ENCODE results near the gene TRAPPC2L.
"Not testable (repeated sequence)": the region's sequence is repeated elsewhere in the genome, so short reads cannot be mapped to it uniquely, and the experiment has no call there.

TRAPPC2L gene

GRCh38 chr16:88893127-88893968 lies 36.4 kb downstream of the TRAPPC2L start:
- H3K36me3 ChIP-seq (ENCODE audit: insufficient read depth, low read depth, low read length) = no peaks in the 10 kb centered on the region
- no peak overlapping the region for H3K27ac ChIP-seq (ENCODE audit: low read length)
- H3K4me3 ChIP-seq (ENCODE audit: low read length) = no peak overlapping the region
- no peaks in the 10 kb centered on the region for H3K9me3 ChIP-seq (ENCODE audit: insufficient read depth, low read depth, low read length)
- no peaks in the 10 kb centered on the region for H3K4me1 ChIP-seq (ENCODE audit: insufficient read depth, low read length)
- H3K9ac ChIP-seq (ENCODE audit: low read depth, low read length) = no peak overlapping the region
- H3K27me3 ChIP-seq (ENCODE audit: insufficient read depth, low read length) = no peaks in the 10 kb centered on the region

GRCh38 chr16:88894266-88894665 lies 37.3 kb downstream of the TRAPPC2L start:
- not testable (repeated sequence) for H3K36me3 ChIP-seq (ENCODE audit: insufficient read depth, low read depth, low read length)

GRCh38 chr16:88894681-88895300 lies 37.9 kb downstream of the TRAPPC2L start:
- no peak overlapping the region for H3K4me3 ChIP-seq (ENCODE audit: low read length)
- H3K9ac ChIP-seq (ENCODE audit: low read depth, low read length) = no peak overlapping the region
- H3K36me3 ChIP-seq (ENCODE audit: insufficient read depth, low read depth, low read length) = no peaks in the 10 kb centered on the region
- H3K27ac ChIP-seq (ENCODE audit: low read length) = no peak overlapping the region
- no peaks in the 10 kb centered on the region for H3K9me3 ChIP-seq (ENCODE audit: insufficient read depth, low read depth, low read length)
- no peaks in the 10 kb centered on the region for H3K27me3 ChIP-seq (ENCODE audit: insufficient read depth, low read length)
- H3K4me1 ChIP-seq (ENCODE audit: insufficient read depth, low read length) = no peaks in the 10 kb centered on the region

More at GRCh38 chr16:88894266-88894665, 37.3 kb downstream of the TRAPPC2L start:
- not testable (repeated sequence) for H3K4me3 ChIP-seq (ENCODE audit: low read length); H3K27me3 ChIP-seq (ENCODE audit: insufficient read depth, low read length); H3K4me1 ChIP-seq (ENCODE audit: insufficient read depth, low read length); H3K27ac ChIP-seq (ENCODE audit: low read length); H3K9ac ChIP-seq (ENCODE audit: low read depth, low read length); H3K9me3 ChIP-seq (ENCODE audit: insufficient read depth, low read depth, low read length)

- H3K36me3 ChIP-seq (ENCODE audit: insufficient read depth, low read depth, low read length) = no peaks in the 10 kb centered on the region
- no peaks in the 10 kb centered on the region for H3K27me3 ChIP-seq (ENCODE audit: insufficient read depth, low read length)
- no peaks in the 10 kb centered on the region for H3K9me3 ChIP-seq (ENCODE audit: insufficient read depth, low read depth, low read length)
- H3K27ac ChIP-seq (ENCODE audit: low read length) = no peak overlapping the region
- H3K4me1 ChIP-seq (ENCODE audit: insufficient read depth, low read length) = no peaks in the 10 kb centered on the region
- H3K9ac ChIP-seq (ENCODE audit: low read depth, low read length) = no peak overlapping the region
- no peak overlapping the region for H3K4me3 ChIP-seq (ENCODE audit: low read length)
Measured at GRCh38 chr16:88895335-88895734, 38.4 kb downstream of the TRAPPC2L start.

GRCh38 chr16:88896238-88897070 lies 39.5 kb downstream of the TRAPPC2L start:
- Histone ChIP-seq H3K27ac (ENCODE audit: low read length) (no peak overlapping the region), H3K4me1 (ENCODE audit: insufficient read depth, low read length) (no peaks in the 10 kb centered on the region), H3K9ac (ENCODE audit: low read depth, low read length) (no peak overlapping the region), H3K4me3 (ENCODE audit: low read length) (no peak overlapping the region), H3K27me3 (ENCODE audit: insufficient read depth, low read length) (no peaks in the 10 kb centered on the region), H3K36me3 (ENCODE audit: insufficient read depth, low read depth, low read length) (no peaks in the 10 kb centered on the region), H3K9me3 (ENCODE audit: insufficient read depth, low read depth, low read length) (no peaks in the 10 kb centered on the region)

- no peak overlapping the region for H3K9ac ChIP-seq (ENCODE audit: low read depth, low read length)
- H3K4me1 ChIP-seq (ENCODE audit: insufficient read depth, low read length) = no peaks in the 10 kb centered on the region
- H3K27me3 ChIP-seq (ENCODE audit: insufficient read depth, low read length) = no peaks in the 10 kb centered on the region
- H3K4me3 ChIP-seq (ENCODE audit: low read length) = no peak overlapping the region
- no peaks in the 10 kb centered on the region for H3K9me3 ChIP-seq (ENCODE audit: insufficient read depth, low read depth, low read length)
- H3K36me3 ChIP-seq (ENCODE audit: insufficient read depth, low read depth, low read length) = no peaks in the 10 kb centered on the region
- H3K27ac ChIP-seq (ENCODE audit: low read length) = no peak overlapping the region
Measured at GRCh38 chr16:88897696-88898425, 40.9 kb downstream of the TRAPPC2L start.

GRCh38 chr16:88899901-88900661 lies 43.2 kb downstream of the TRAPPC2L start:
- H3K4me1 ChIP-seq (ENCODE audit: insufficient read depth, low read length) = no peaks in the 10 kb centered on the region
- no peak overlapping the region for H3K27ac ChIP-seq (ENCODE audit: low read length)
- no peak overlapping the region for H3K4me3 ChIP-seq (ENCODE audit: low read length)
- H3K9me3 ChIP-seq (ENCODE audit: insufficient read depth, low read depth, low read length) = no peaks in the 10 kb centered on the region
- no peaks in the 10 kb centered on the region for H3K27me3 ChIP-seq (ENCODE audit: insufficient read depth, low read length)
- no peaks in the 10 kb centered on the region for H3K36me3 ChIP-seq (ENCODE audit: insufficient read depth, low read depth, low read length)
- H3K9ac ChIP-seq (ENCODE audit: low read depth, low read length) = no peak overlapping the region

GRCh38 chr16:88900662-88901052 lies 43.7 kb downstream of the TRAPPC2L start:
- H3K4me1 ChIP-seq (ENCODE audit: insufficient read depth, low read length) = no peaks in the 10 kb centered on the region
- H3K27ac ChIP-seq (ENCODE audit: low read length) = no peak overlapping the region
- H3K9me3 ChIP-seq (ENCODE audit: insufficient read depth, low read depth, low read length) = no peaks in the 10 kb centered on the region
- no peaks in the 10 kb centered on the region for H3K36me3 ChIP-seq (ENCODE audit: insufficient read depth, low read depth, low read length)
- H3K9ac ChIP-seq (ENCODE audit: low read depth, low read length) = no peak overlapping the region
- no peaks in the 10 kb centered on the region for H3K27me3 ChIP-seq (ENCODE audit: insufficient read depth, low read length)
- no peak overlapping the region for H3K4me3 ChIP-seq (ENCODE audit: low read length)

GRCh38 chr16:88901718-88902337 lies 44.9 kb downstream of the TRAPPC2L start:
- Histone ChIP-seq H3K36me3 (ENCODE audit: insufficient read depth, low read depth, low read length) (no peaks in the 10 kb centered on the region), H3K4me3 (ENCODE audit: low read length) (no peak overlapping the region), H3K27ac (ENCODE audit: low read length) (no peak overlapping the region), H3K9me3 (ENCODE audit: insufficient read depth, low read depth, low read length) (no peaks in the 10 kb centered on the region), H3K9ac (ENCODE audit: low read depth, low read length) (no peak overlapping the region), H3K27me3 (ENCODE audit: insufficient read depth, low read length) (no peaks in the 10 kb centered on the region), H3K4me1 (ENCODE audit: insufficient read depth, low read length) (no peaks in the 10 kb centered on the region)

GRCh38 chr16:88902744-88903143 lies 45.8 kb downstream of the TRAPPC2L start:
- H3K4me1 ChIP-seq (ENCODE audit: insufficient read depth, low read length) = no peaks in the 10 kb centered on the region
- no peak overlapping the region for H3K27ac ChIP-seq (ENCODE audit: low read length)
- H3K4me3 ChIP-seq (ENCODE audit: low read length) = no peak overlapping the region
- H3K9ac ChIP-seq (ENCODE audit: low read depth, low read length) = no peak overlapping the region
- no peaks in the 10 kb centered on the region for H3K27me3 ChIP-seq (ENCODE audit: insufficient read depth, low read length)
- H3K36me3 ChIP-seq (ENCODE audit: insufficient read depth, low read depth, low read length) = no peaks in the 10 kb centered on the region
- no peaks in the 10 kb centered on the region for H3K9me3 ChIP-seq (ENCODE audit: insufficient read depth, low read depth, low read length)

All from iPS-20b (cell line).